ENCODE measurements around the gene SLC22A23.

DNA sequence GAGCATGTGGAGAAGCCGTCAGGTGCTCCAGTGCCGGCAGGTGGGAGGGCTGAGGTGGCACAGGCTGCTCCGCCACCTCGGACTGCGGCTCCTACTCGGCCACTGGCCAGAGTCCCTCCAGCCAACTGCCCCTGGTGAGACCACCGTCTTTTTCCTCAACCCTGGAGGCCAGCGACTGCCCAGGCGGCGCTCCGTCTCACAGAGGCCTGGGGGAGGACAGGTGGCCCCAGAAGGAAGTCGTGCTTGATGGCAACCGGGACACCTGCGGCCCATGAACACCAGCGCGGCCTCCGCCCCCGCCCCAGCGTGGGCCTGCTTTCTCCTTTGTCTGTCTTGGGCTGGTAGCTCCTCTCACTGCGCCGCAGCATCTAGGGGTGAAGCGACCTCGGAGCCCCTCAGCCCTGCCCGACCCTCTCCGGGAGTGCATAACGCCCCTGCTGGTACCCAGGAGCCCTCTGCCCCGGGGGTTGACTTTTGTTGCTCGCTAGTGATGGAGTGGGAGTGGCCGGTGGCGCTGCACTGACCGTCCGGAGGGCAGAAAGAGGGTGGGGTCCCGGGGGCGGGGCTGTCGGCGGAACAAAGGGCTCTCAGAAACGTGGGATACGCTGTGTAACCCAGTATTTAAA lies 228.7 kb downstream of the SLC22A23 start:
- no peak for TF ChIP-seq ZFX (IDR thresholded peaks at IDR 0.05; ENCODE audit: borderline replicate concordance)
- TF ChIP-seq, protein P1, sequence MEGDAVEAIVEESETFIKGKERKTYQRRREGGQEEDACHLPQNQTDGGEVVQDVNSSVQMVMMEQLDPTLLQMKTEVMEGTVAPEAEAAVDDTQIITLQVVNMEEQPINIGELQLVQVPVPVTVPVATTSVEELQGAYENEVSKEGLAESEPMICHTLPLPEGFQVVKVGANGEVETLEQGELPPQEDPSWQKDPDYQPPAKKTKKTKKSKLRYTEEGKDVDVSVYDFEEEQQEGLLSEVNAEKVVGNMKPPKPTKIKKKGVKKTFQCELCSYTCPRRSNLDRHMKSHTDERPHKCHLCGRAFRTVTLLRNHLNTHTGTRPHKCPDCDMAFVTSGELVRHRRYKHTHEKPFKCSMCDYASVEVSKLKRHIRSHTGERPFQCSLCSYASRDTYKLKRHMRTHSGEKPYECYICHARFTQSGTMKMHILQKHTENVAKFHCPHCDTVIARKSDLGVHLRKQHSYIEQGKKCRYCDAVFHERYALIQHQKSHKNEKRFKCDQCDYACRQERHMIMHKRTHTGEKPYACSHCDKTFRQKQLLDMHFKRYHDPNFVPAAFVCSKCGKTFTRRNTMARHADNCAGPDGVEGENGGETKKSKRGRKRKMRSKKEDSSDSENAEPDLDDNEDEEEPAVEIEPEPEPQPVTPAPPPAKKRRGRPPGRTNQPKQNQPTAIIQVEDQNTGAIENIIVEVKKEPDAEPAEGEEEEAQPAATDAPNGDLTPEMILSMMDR (IDR thresholded peaks at IDR 0.05) = no peak

All from 22Rv1 (cell line).